Hepatocyte (in vitro differentiated cells): ENCODE results near the gene VSIR. TPM values are rescaled to one million over a fixed set of nuclear protein-coding genes. Genes with fewer than 3 reads are reported as not detected.

Source experiments
- DNase-seq: peaks from one replicate; pipeline ENCODE4 v3.0.0-alpha.2; 2016; ENCODE audit warnings: low spot score
- H2AFZ ChIP-seq: fragments of 200-600 bp; sonication (generic); 2 replicates; pipeline ENCODE4 v1.6.0; 2016; ENCODE audit warnings: antibody characterized with exemption, mild to moderate bottlenecking
- H3K27ac ChIP-seq: fragments of 200-600 bp; sonication (generic); 2 replicates; pipeline ENCODE4 v1.5.1; 2016; ENCODE audit warnings: mild to moderate bottlenecking
- H3K27me3 ChIP-seq: fragments of 200-600 bp; sonication (generic); 2 replicates; pipeline ENCODE4 v1.6.1; 2016
- H3K36me3 ChIP-seq: fragments of 200-600 bp; sonication (generic); replicated peaks from 2 replicates; pipeline ENCODE4 v1.5.1; 2016; ENCODE audit warnings: low read depth; ENCODE audit not compliant: insufficient read depth
- H3K4me1 ChIP-seq: fragments of 200-600 bp; sonication (generic); 2 replicates; pipeline ENCODE4 v1.5.1; 2016; ENCODE audit warnings: mild to moderate bottlenecking, moderate library complexity; ENCODE audit not compliant: insufficient read depth
- H3K4me2 ChIP-seq: fragments of 200-600 bp; sonication (generic); 2 replicates; pipeline ENCODE4 v1.6.0; 2016
- H3K4me3 ChIP-seq: fragments of 200-600 bp; sonication (generic); 2 replicates; pipeline ENCODE4 v1.5.1; 2016; ENCODE audit warnings: mild to moderate bottlenecking
- H3K79me2 ChIP-seq: fragments of 200-600 bp; sonication (generic); 2 replicates; pipeline ENCODE4 v1.6.0; 2017; ENCODE audit warnings: mild to moderate bottlenecking
- H3K9me2 ChIP-seq: fragments of 200-600 bp; sonication (generic); replicated peaks from 2 replicates; pipeline ENCODE4 v1.6.0; 2017; ENCODE audit warnings: mild to moderate bottlenecking; ENCODE audit not compliant: insufficient read depth
- H3K9me3 ChIP-seq: fragments of 200-600 bp; sonication (generic); 2 replicates; pipeline ENCODE4 v1.5.1; 2016; ENCODE audit warnings: low read depth, mild to moderate bottlenecking
- H4K20me1 ChIP-seq: fragments of 200-600 bp; sonication (generic); 2 replicates; pipeline ENCODE4 v1.6.0; 2016; ENCODE audit warnings: mild to moderate bottlenecking; ENCODE audit not compliant: insufficient read depth, poor library complexity, severe bottlenecking
- CTCF ChIP-seq: fragments of 200-600 bp; sonication (generic); IDR thresholded peaks from 2 replicates; pipeline ENCODE4 v1.5.1; 2016; ENCODE audit warnings: antibody characterized with exemption, mild to moderate bottlenecking; ENCODE audit not compliant: poor library complexity
- EZH2 ChIP-seq: fragments of 200-600 bp; sonication (generic); IDR thresholded peaks from 2 replicates; pipeline ENCODE4 v1.6.1; 2016; ENCODE audit warnings: antibody characterized with exemption, mild to moderate bottlenecking, borderline replicate concordance
- EZH2phosphoT487 ChIP-seq: fragments of 200-600 bp; sonication (generic); IDR thresholded peaks from one replicate; pipeline ENCODE4 v1.6.1; 2018; ENCODE audit warnings: antibody characterized with exemption, mild to moderate bottlenecking, low read depth, moderate library complexity; ENCODE audit not compliant: unreplicated experiment, severe bottlenecking
- WGBS: methylation state at CpG from one replicate; pipeline ENCODE4 v1.1.6; 2016; ENCODE audit warnings: low lambda C conversion rate; ENCODE audit errors: missing lambda C conversion rate; 5-methylcytosine and 5-hydroxymethylcytosine counted together
- polyA plus RNA-seq: library from polyadenylated mRNA; unstranded; fragments of >200 nt; fragmentation: Nextera tagmentation; extraction: Ambion mirVana; gene quantifications from 2 replicates; pipeline ENCODE4 v1.2.1, GENCODE V29; 2016
- total RNA-seq: library from RNA; depleted of rRNA; stranded (reverse); fragments of >200 nt; gene quantifications from 2 replicates; pipeline ENCODE4 v1.2.3, GENCODE V29; 2014

The VSIR gene
- total and polyA plus RNA-seq, 2 experiments from 2014 or later = 13.6 to 45.5 TPM

GRCh38 chr10:71704816-71705215 lies 68.5 kb downstream of the VSIR start:
- H3K36me3 ChIP-seq = no peaks in the 10 kb centered on the region
- H3K4me3 ChIP-seq = no peak overlapping the region
- no peak overlapping the region for H3K4me2 ChIP-seq
- H3K9me3 ChIP-seq = no peaks in the 10 kb centered on the region
- no peaks in the 10 kb centered on the region for H3K4me1 ChIP-seq
- H3K27me3 ChIP-seq = no peaks in the 10 kb centered on the region
- no peak for DNase-seq
- no peaks in the 10 kb centered on the region for H3K79me2 ChIP-seq
- no peaks in the 10 kb centered on the region for H3K9me2 ChIP-seq
- H4K20me1 ChIP-seq = no peaks in the 10 kb centered on the region
- WGBS = 94% methylated on average over 18 of the region's 18 CpGs
- H2AFZ ChIP-seq = no peak overlapping the region
- no peak overlapping the region for H3K27ac ChIP-seq
- TF ChIP-seq EZH2phosphoT487 = no peak
- TF ChIP-seq CTCF = no peak

GRCh38 chr10:71703577-71703976 lies 69.7 kb downstream of the VSIR start:
- no peaks in the 10 kb centered on the region for H3K9me3 ChIP-seq
- 92% methylated on average over 11 of the region's 11 CpGs for WGBS

GRCh38 chr10:71701496-71702132 lies 71.7 kb downstream of the VSIR start:
- no peaks in the 10 kb centered on the region for H3K4me1 ChIP-seq
- 77% methylated on average over 11 of the region's 11 CpGs for WGBS
- no peaks in the 10 kb centered on the region for H3K79me2 ChIP-seq

More at GRCh38 chr10:71703577-71703976, 69.7 kb downstream of the VSIR start:
- no peaks in the 10 kb centered on the region for H3K79me2 ChIP-seq
- no peak for DNase-seq
- H3K4me2 ChIP-seq = no peak overlapping the region
- H3K4me3 ChIP-seq = no peak overlapping the region
- H3K36me3 ChIP-seq = no peaks in the 10 kb centered on the region
- H4K20me1 ChIP-seq = no peaks in the 10 kb centered on the region
- H3K27me3 ChIP-seq = no peaks in the 10 kb centered on the region
- H3K9me2 ChIP-seq = no peaks in the 10 kb centered on the region
- H3K27ac ChIP-seq = no peak overlapping the region
- H3K4me1 ChIP-seq = no peaks in the 10 kb centered on the region
- H2AFZ ChIP-seq = no peak overlapping the region
- TF ChIP-seq EZH2phosphoT487 = no peak
- no peak for TF ChIP-seq CTCF
- no peak for TF ChIP-seq EZH2

GRCh38 chr10:71700731-71701368 lies 72.5 kb downstream of the VSIR start:
- H3K9me3 ChIP-seq = no peaks in the 10 kb centered on the region
- no peaks in the 10 kb centered on the region for H3K79me2 ChIP-seq
- H3K36me3 ChIP-seq = no peaks in the 10 kb centered on the region
- H3K27ac ChIP-seq = no peak overlapping the region
- TF ChIP-seq EZH2phosphoT487 (no peak), CTCF (no peak), EZH2 (no peak)
- H3K4me3 ChIP-seq = no peak overlapping the region
- no peaks in the 10 kb centered on the region for H4K20me1 ChIP-seq
- H3K27me3 ChIP-seq = no peaks in the 10 kb centered on the region
- H2AFZ ChIP-seq = no peak overlapping the region
- 79% methylated on average over 11 of the region's 11 CpGs for WGBS
- no peak overlapping the region for H3K4me2 ChIP-seq
- DNase-seq = no peak
- H3K4me1 ChIP-seq = no peaks in the 10 kb centered on the region
- no peaks in the 10 kb centered on the region for H3K9me2 ChIP-seq

More at GRCh38 chr10:71701496-71702132, 71.7 kb downstream of the VSIR start:
- Histone ChIP-seq H2AFZ (no peak overlapping the region), H3K4me2 (no peak overlapping the region), H4K20me1 (no peaks in the 10 kb centered on the region), H3K27ac (no peak overlapping the region), H3K36me3 (no peaks in the 10 kb centered on the region), H3K9me2 (no peaks in the 10 kb centered on the region), H3K27me3 (no peaks in the 10 kb centered on the region), H3K9me3 (no peaks in the 10 kb centered on the region), H3K4me3 (no peak overlapping the region)
- no peak for TF ChIP-seq EZH2
- DNase-seq = no peak
